Measurements from ENCODE around the gene SLC13A2. TPM values are rescaled to one million over a fixed set of nuclear protein-coding genes. Genes with fewer than 3 reads are reported as not detected.

Gene SLC13A2
- total RNA-seq, 2 experiments from 2014 or later = not detected

GRCh38 chr17:28507567-28508203, 34.2 kb downstream of the SLC13A2 start:
- Mint-ChIP-seq H3K4me1 (ENCODE audit: low read depth) (no peaks in the 10 kb centered on the region), H3K4me3 (no peak overlapping the region), H3K27me3 (peaks cover 36% of the 10 kb centered on the region), H3K27ac (no peak overlapping the region), H3K9me3 (no peaks in the 10 kb centered on the region), H3K36me3 (ENCODE audit: low read depth) (no peaks in the 10 kb centered on the region)
- Histone ChIP-seq H3K4me3 (ENCODE audit: low read length) (no peak overlapping the region), H3K27ac (ENCODE audit: low read depth in 1 of 2, low read length in 2 of 2) (no peak overlapping the region), H3K36me3 (ENCODE audit: insufficient read depth, low read length) (no peaks in the 10 kb centered on the region), H3K9me3 (ENCODE audit: control insufficient read depth in 1 of 2, insufficient read depth in 1 of 2, low read length in 2 of 2) (no peaks in the 10 kb centered on the region), H3K27me3 (ENCODE audit: control insufficient read depth in 1 of 2, insufficient read depth in 2 of 2, low read length in 2 of 2) (peaks cover 7 to 21% of the 10 kb centered on the region in 2 experiments), H3K4me1 (ENCODE audit: insufficient read depth, low read length) (no peaks in the 10 kb centered on the region)
- DNase-seq (no peak), ATAC-seq (ENCODE audit: poor library complexity) (no peak)
- intact Hi-C loops (cut with DNase I, micrococcal nuclease) = no loop called here
- no peak for TF ChIP-seq CTCF (IDR thresholded peaks at IDR 0.05)
- ChIA-PET CTCF (no interaction called here), POLR2A (no interaction called here)

DNA sequence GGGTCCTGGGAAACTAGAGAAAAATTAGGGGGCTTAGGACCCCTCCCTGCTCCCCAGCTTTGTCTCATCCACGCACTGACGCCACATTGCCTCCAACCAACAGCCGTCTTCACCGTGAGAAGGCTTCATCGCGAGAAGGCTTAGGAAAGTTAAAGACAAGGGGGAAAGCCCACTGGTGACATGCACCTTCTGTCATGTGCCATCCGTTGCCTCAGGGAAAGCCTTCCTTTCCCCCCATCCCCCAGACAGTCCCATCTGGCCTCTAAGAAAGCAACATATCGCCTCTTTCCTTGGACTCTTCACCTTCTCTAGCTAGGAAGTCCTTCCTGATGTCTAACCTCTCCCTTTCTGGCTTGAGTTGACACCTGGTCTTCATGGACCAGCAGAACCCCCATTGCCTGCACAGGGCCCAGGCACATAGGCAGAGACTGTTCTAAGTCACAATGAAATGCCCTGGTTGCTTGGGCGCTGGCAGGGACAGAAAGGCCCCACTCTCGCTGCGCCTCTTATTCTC, 34.8 kb downstream of the SLC13A2 start:
- H3K36me3 Mint-ChIP-seq (ENCODE audit: low read depth) = no peaks in the 10 kb centered on the region
- no peak overlapping the region for H3K4me3 ChIP-seq (ENCODE audit: low read length)
- H3K4me1 ChIP-seq (ENCODE audit: insufficient read depth, low read length) = no peaks in the 10 kb centered on the region
- CTCF ChIA-PET = no interaction called here
- DNase-seq (no peak), ATAC-seq (ENCODE audit: poor library complexity) (no peak)
- no peaks in the 10 kb centered on the region for H3K4me1 Mint-ChIP-seq (ENCODE audit: low read depth)
- no peak overlapping the region for H3K27ac ChIP-seq (ENCODE audit: low read depth in 1 of 2, low read length in 2 of 2)
- H3K27me3 Mint-ChIP-seq = peaks cover 40% of the 10 kb centered on the region
- no peak for TF ChIP-seq CTCF (IDR thresholded peaks at IDR 0.05)
- POLR2A ChIA-PET = no interaction called here
- intact Hi-C loops (cut with DNase I, micrococcal nuclease) = no loop called here
- H3K36me3 ChIP-seq (ENCODE audit: insufficient read depth, low read length) = no peaks in the 10 kb centered on the region
- no peak overlapping the region for H3K4me3 Mint-ChIP-seq
- H3K27ac Mint-ChIP-seq = no peak overlapping the region
- peaks cover 7 to 21% of the 10 kb centered on the region in 2 experiments for H3K27me3 ChIP-seq (ENCODE audit: control insufficient read depth in 1 of 2, insufficient read depth in 2 of 2, low read length in 2 of 2)
- H3K9me3 ChIP-seq (ENCODE audit: control insufficient read depth in 1 of 2, insufficient read depth in 1 of 2, low read length in 2 of 2) = no peaks in the 10 kb centered on the region
- no peaks in the 10 kb centered on the region for H3K9me3 Mint-ChIP-seq

GRCh38 chr17:28509789-28510188, 36.3 kb downstream of the SLC13A2 start:
- H3K27me3 ChIP-seq (ENCODE audit: control insufficient read depth in 1 of 2, insufficient read depth in 2 of 2, low read length in 2 of 2) = peaks cover 7 to 21% of the 10 kb centered on the region in 2 experiments
- no peak for TF ChIP-seq CTCF (IDR thresholded peaks at IDR 0.05)
- DNase-seq = peak in 2 of 14 experiments; percentile 41 to 49
- H3K9me3 ChIP-seq (ENCODE audit: control insufficient read depth in 1 of 2, insufficient read depth in 1 of 2, low read length in 2 of 2) = no peaks in the 10 kb centered on the region
- no peaks in the 10 kb centered on the region for H3K36me3 ChIP-seq (ENCODE audit: insufficient read depth, low read length)
- intact Hi-C loops (cut with DNase I, micrococcal nuclease) = no loop called here
- Mint-ChIP-seq H3K27ac (no peak overlapping the region), H3K4me3 (no peak overlapping the region), H3K9me3 (no peaks in the 10 kb centered on the region), H3K4me1 (ENCODE audit: low read depth) (no peaks in the 10 kb centered on the region), H3K36me3 (ENCODE audit: low read depth) (no peaks in the 10 kb centered on the region), H3K27me3 (peaks cover 48% of the 10 kb centered on the region)
- CTCF ChIA-PET = no interaction called here
- H3K4me1 ChIP-seq (ENCODE audit: insufficient read depth, low read length) = no peaks in the 10 kb centered on the region
- no peak overlapping the region for H3K4me3 ChIP-seq (ENCODE audit: low read length)
- POLR2A ChIA-PET = no interaction called here
- no peak for ATAC-seq (ENCODE audit: poor library complexity)
- no peak overlapping the region for H3K27ac ChIP-seq (ENCODE audit: low read depth in 1 of 2, low read length in 2 of 2)
